Neural progenitor cell (in vitro differentiated cells): Measurements from ENCODE around the gene CLCN4. TPM values are rescaled to one million over a fixed set of nuclear protein-coding genes. Genes with fewer than 3 reads are reported as not detected.

Source experiments
- DNase-seq: peaks from one replicate; pipeline ENCODE4 v3.0.0-alpha.2; 2016; ENCODE audit warnings: low spot score
- H2AFZ ChIP-seq: fragments of 200-600 bp; sonication (generic); replicated peaks from 2 replicates; pipeline ENCODE4 v1.6.1; 2016; ENCODE audit warnings: antibody characterized with exemption
- H3F3A ChIP-seq: fragments of 200-600 bp; sonication (generic); 2 replicates; pipeline ENCODE4 v1.6.1; 2016; ENCODE audit warnings: antibody characterized with exemption, low read depth
- H3K27ac ChIP-seq: fragments of 200-600 bp; sonication (generic); 2 replicates; pipeline ENCODE4 v1.5.1; 2016; ENCODE audit warnings: mild to moderate bottlenecking
- H3K27me3 ChIP-seq: fragments of 200-600 bp; sonication (generic); 2 replicates; pipeline ENCODE4 v1.6.1; 2016; ENCODE audit warnings: mild to moderate bottlenecking, moderate library complexity
- H3K36me3 ChIP-seq: fragments of 200-600 bp; sonication (generic); 2 replicates; pipeline ENCODE4 v1.5.1; 2016
- H3K4me1 ChIP-seq: fragments of 200-600 bp; sonication (generic); 2 replicates; pipeline ENCODE4 v1.6.1; 2016; ENCODE audit warnings: mixed run types
- H3K4me2 ChIP-seq: fragments of 200-600 bp; sonication (generic); 2 replicates; pipeline ENCODE4 v1.6.1; 2016
- H3K4me3 ChIP-seq: fragments of 200-600 bp; sonication (generic); 2 replicates; pipeline ENCODE4 v1.5.1; 2016
- H3K79me2 ChIP-seq: fragments of 200-600 bp; sonication (generic); 2 replicates; pipeline ENCODE4 v1.6.1; 2016; ENCODE audit warnings: low read depth
- H3K9ac ChIP-seq: fragments of 200-600 bp; sonication (generic); 2 replicates; pipeline ENCODE4 v1.6.1; 2016
- H3K9me3 ChIP-seq: fragments of 200-600 bp; sonication (generic); 2 replicates; pipeline ENCODE4 v1.5.1; 2016; ENCODE audit warnings: low read depth
- H4K20me1 ChIP-seq: fragments of 200-600 bp; sonication (generic); 2 replicates; pipeline ENCODE4 v1.6.1; 2016; ENCODE audit warnings: low read depth
- H3K27ac Mint-ChIP-seq: 3 replicates; pipeline ENCODE4 v1.8.0; 2021; ENCODE audit warnings: mixed read lengths
- H3K27me3 Mint-ChIP-seq: 2 replicates; pipeline ENCODE4 v1.8.0; 2022; ENCODE audit warnings: low read depth, mild to moderate bottlenecking, inconsistent platforms, moderate library complexity, mixed read lengths; ENCODE audit not compliant: insufficient read depth
- H3K36me3 Mint-ChIP-seq: 3 replicates; pipeline ENCODE4 v1.8.0; 2021; ENCODE audit warnings: mixed read lengths
- H3K4me1 Mint-ChIP-seq: 3 replicates; pipeline ENCODE4 v1.8.0; 2021; ENCODE audit warnings: mixed read lengths
- H3K4me3 Mint-ChIP-seq: 3 replicates; pipeline ENCODE4 v1.8.0; 2021; ENCODE audit warnings: mild to moderate bottlenecking, moderate library complexity, mixed read lengths
- H3K9me3 Mint-ChIP-seq: 3 replicates; pipeline ENCODE4 v1.8.0; 2020; ENCODE audit warnings: mixed read lengths
- EZH2 ChIP-seq: fragments of 200-600 bp; sonication (generic); IDR thresholded peaks from 2 replicates; pipeline ENCODE4 v1.6.1; 2017; ENCODE audit warnings: antibody characterized with exemption, mild to moderate bottlenecking, moderate library complexity
- EZH2phosphoT487 ChIP-seq: fragments of 200-600 bp; sonication (generic); IDR thresholded peaks from 2 replicates; pipeline ENCODE4 v1.6.1; 2017; ENCODE audit warnings: antibody characterized with exemption
- total RNA-seq: library from RNA; depleted of rRNA; stranded (reverse); fragments of >200 nt; gene quantifications from 2 replicates; pipeline ENCODE4 v1.2.3, GENCODE V29; 2015; ENCODE audit warnings: low replicate concordance
- TF ChIP-seq, protein P1 (sequence below): fragments of 200-600 bp; sonication (generic); IDR thresholded peaks from 2 replicates; pipeline ENCODE4 v1.5.1; 2017; ENCODE audit warnings: antibody characterized with exemption, mild to moderate bottlenecking

Gene CLCN4
- total RNA-seq, 1 donor from 2014 or later, result 6.6 TPM

DNA sequence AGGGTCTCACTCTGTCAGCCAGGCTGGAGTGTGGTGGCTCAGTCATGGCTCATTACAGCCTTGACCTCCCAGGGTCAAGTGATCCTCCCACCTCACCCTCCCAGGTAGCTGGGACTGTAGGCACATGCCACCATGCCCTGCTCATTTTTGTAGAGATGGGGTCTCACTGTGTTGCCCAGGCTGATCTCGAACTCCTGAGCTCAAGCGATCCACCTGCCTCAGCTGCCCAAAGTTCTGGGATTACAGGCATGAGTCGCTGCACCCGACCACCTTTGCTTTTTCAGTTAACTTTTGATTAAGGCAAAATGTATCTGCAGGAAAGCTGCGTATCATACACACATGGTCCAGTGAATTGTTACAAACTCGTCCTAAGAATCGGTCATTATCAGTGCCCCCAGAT, 16.5 kb upstream of the CLCN4 start:
- no peak overlapping the region for H3K27ac ChIP-seq
- no peak overlapping the region for H3K4me3 ChIP-seq
- H3K36me3 ChIP-seq, result no peaks in the 10 kb centered on the region
- TF ChIP-seq EZH2phosphoT487 (no peak), EZH2 (no peak)
- TF ChIP-seq, protein P1, sequence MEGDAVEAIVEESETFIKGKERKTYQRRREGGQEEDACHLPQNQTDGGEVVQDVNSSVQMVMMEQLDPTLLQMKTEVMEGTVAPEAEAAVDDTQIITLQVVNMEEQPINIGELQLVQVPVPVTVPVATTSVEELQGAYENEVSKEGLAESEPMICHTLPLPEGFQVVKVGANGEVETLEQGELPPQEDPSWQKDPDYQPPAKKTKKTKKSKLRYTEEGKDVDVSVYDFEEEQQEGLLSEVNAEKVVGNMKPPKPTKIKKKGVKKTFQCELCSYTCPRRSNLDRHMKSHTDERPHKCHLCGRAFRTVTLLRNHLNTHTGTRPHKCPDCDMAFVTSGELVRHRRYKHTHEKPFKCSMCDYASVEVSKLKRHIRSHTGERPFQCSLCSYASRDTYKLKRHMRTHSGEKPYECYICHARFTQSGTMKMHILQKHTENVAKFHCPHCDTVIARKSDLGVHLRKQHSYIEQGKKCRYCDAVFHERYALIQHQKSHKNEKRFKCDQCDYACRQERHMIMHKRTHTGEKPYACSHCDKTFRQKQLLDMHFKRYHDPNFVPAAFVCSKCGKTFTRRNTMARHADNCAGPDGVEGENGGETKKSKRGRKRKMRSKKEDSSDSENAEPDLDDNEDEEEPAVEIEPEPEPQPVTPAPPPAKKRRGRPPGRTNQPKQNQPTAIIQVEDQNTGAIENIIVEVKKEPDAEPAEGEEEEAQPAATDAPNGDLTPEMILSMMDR, result no peak
- no peak overlapping the region for H2AFZ ChIP-seq
- DNase-seq, result no peak
- H3K4me2 ChIP-seq, result no peak overlapping the region
- H4K20me1 ChIP-seq, result no peaks in the 10 kb centered on the region
- Mint-ChIP-seq H3K4me3 (no peak overlapping the region), H3K36me3 (peaks cover 36% of the 10 kb centered on the region), H3K4me1 (no peaks in the 10 kb centered on the region), H3K27me3 (peaks cover 4% of the 10 kb centered on the region), H3K27ac (no peak overlapping the region), H3K9me3 (peaks cover 7% of the 10 kb centered on the region)
- H3K9ac ChIP-seq, result no peak overlapping the region
- H3K79me2 ChIP-seq, result no peaks in the 10 kb centered on the region
- H3K27me3 ChIP-seq, result no peaks in the 10 kb centered on the region
- no peaks in the 10 kb centered on the region for H3K9me3 ChIP-seq
- no peaks in the 10 kb centered on the region for H3K4me1 ChIP-seq
- H3F3A ChIP-seq, result no peaks in the 10 kb centered on the region

DNA sequence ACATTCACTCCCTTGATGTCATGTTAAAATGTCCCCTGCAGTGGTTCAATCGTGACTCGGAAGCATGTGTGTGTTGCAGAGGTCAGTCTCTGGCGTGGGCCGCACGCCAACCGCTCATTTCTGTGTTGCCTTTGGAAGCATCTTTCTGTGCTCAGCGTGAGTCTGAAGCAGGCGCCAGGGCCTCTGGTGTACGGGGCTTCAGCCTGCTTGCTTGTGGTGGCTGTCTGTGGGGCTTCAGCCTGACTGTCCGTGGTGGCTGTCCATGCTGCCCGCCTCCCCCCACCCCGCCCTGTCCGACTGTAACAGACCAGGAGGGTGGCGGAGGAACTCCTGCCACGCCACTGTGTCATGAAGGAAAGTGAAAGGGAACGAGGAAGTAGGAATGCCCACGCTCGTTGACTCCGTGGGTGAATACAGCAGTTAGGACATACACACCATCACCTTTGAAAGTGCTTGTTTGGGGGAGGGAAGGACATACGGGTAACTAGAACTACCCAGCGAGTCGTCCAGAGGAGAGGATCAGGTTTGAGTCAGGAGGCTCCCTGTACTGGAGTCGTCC, 14.7 kb upstream of the CLCN4 start:
- Histone ChIP-seq H3K27me3 (no peaks in the 10 kb centered on the region), H4K20me1 (no peaks in the 10 kb centered on the region), H3F3A (no peaks in the 10 kb centered on the region), H2AFZ (no peak overlapping the region), H3K4me2 (no peak overlapping the region), H3K79me2 (no peaks in the 10 kb centered on the region), H3K9ac (no peak overlapping the region), H3K36me3 (no peaks in the 10 kb centered on the region), H3K4me3 (no peak overlapping the region), H3K4me1 (no peaks in the 10 kb centered on the region), H3K27ac (no peak overlapping the region), H3K9me3 (no peaks in the 10 kb centered on the region)
- no peak for DNase-seq
- H3K27me3 Mint-ChIP-seq, result peaks cover 4% of the 10 kb centered on the region
- H3K9me3 Mint-ChIP-seq, result peaks cover 7% of the 10 kb centered on the region
- no peak overlapping the region for H3K4me3 Mint-ChIP-seq
- TF ChIP-seq EZH2 (no peak), EZH2phosphoT487 (no peak)
- TF ChIP-seq, protein P1, result no peak
- H3K27ac Mint-ChIP-seq, result no peak overlapping the region
- H3K36me3 Mint-ChIP-seq, result peaks cover 39% of the 10 kb centered on the region
- H3K4me1 Mint-ChIP-seq, result no peaks in the 10 kb centered on the region

DNA sequence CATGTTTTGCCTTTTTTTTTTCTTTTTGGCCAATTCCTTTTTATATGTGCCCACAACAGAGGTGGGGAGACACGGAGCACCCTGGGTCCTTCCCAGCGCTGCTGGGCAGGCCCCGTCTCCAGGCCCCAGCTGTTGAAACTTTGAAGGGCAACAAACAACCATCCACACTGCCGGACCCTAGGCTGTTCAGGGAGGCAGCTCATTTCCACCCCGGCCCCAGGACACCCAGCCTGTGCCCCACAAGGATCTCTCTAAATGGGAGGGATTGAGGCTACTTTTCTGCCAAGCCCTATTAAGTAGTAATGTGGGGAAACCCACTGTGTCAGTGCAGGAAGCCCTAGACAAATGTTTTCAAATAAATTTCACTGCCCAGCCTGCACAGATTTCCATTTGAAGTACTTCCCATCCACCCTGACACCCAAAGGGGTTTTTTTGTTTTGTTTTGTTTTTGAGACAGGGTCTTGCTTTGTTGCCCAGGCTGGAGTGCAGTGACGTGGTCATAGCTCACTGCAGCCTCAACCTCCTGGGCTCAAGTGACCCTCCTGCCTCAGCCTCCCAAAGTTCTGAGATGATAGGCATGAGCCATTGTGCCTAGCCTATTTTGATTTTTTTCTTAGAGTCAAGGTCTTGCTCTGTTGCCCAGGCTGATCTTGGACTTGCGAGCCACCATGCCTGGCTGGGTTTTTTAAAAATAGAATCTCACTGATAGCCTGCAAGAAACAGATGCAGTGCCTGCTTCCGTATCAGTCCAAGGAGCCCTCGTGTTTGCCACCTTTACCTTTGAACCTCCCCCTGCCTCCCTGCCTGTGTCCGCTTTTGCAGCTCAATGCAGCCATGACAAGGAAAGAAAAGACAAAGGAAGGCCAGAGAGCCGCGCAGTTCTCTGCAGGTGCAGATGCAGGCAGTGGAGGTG, 13.4 kb upstream of the CLCN4 start:
- H4K20me1 ChIP-seq, result no peaks in the 10 kb centered on the region
- TF ChIP-seq EZH2, result no peak
- no peak for TF ChIP-seq EZH2phosphoT487
- TF ChIP-seq, protein P1, result no peak
- no peaks in the 10 kb centered on the region for H3F3A ChIP-seq
- Mint-ChIP-seq H3K4me3 (no peak overlapping the region), H3K27ac (peak overlapping the region; percentile 5), H3K27me3 (peaks cover 4% of the 10 kb centered on the region), H3K4me1 (no peaks in the 10 kb centered on the region), H3K9me3 (peaks cover 7% of the 10 kb centered on the region), H3K36me3 (peaks cover 34% of the 10 kb centered on the region)
- no peak overlapping the region for H3K4me3 ChIP-seq
- H3K36me3 ChIP-seq, result no peaks in the 10 kb centered on the region
- no peak for DNase-seq
- H3K4me1 ChIP-seq, result no peaks in the 10 kb centered on the region
- H3K27ac ChIP-seq, result no peak overlapping the region
- H3K9me3 ChIP-seq, result no peaks in the 10 kb centered on the region
- no peak overlapping the region for H3K9ac ChIP-seq
- H2AFZ ChIP-seq, result no peak overlapping the region
- no peak overlapping the region for H3K4me2 ChIP-seq
- H3K79me2 ChIP-seq, result no peaks in the 10 kb centered on the region
- H3K27me3 ChIP-seq, result no peaks in the 10 kb centered on the region
